IMR-90 (cell line): ENCODE measurements around the gene PTGES2. TPM values are rescaled to one million over a fixed set of nuclear protein-coding genes. Genes with fewer than 3 reads are reported as not detected.

Experiments used
- ATAC-seq: fragments of 200-7000 bp; cut with Tn5 transposase; 2 replicates; pipeline ENCODE4 v1.9.1; 2020; ENCODE audit warnings: low read depth, mild to moderate bottlenecking, moderate library complexity
- BruUV-seq: library from RNA; stranded (reverse); fragments of 400-500 nt; replicated peaks from 2 replicates; lab custom pipeline; 2021; lab: Mats Ljungman, UMichigan
- CTCF ChIA-PET: fragments of 300-600 bp; formaldehyde crosslinking; extraction: SDS; loops from one replicate; lab custom pipeline; 2021; ENCODE audit warnings: antibody characterized with exemption; lab: Yijun Ruan, JAX
- POLR2A ChIA-PET: fragments of 300-600 bp; sonication (Branson Sonifier 250); formaldehyde crosslinking; loops from one replicate; lab custom pipeline; 2022; ENCODE audit warnings: antibody characterized with exemption; ENCODE audit not compliant: unreplicated experiment; lab: Charles Lee
- DNase-seq: peaks from one replicate; pipeline ENCODE4 v3.0.0; 2013
- H2AFZ ChIP-seq: replicated peaks from 2 replicates; pipeline ENCODE3; 2013; ENCODE audit warnings: low read length, mild to moderate bottlenecking; ENCODE audit not compliant: poor library complexity
- H2AK5ac ChIP-seq: 2 replicates; pipeline ENCODE4 v1.6.1; 2013; ENCODE audit warnings: low read depth, low read length, inconsistent platforms
- H2AK9ac ChIP-seq: replicated peaks from 2 replicates; pipeline ENCODE3; 2013; ENCODE audit warnings: mild to moderate bottlenecking, low read depth, low read length, moderate library complexity; ENCODE audit not compliant: poor library complexity
- H2BK120ac ChIP-seq: 2 replicates; pipeline ENCODE4 v1.6.1; 2013; ENCODE audit warnings: low read depth, low read length, inconsistent platforms
- H2BK15ac ChIP-seq: 3 replicates; pipeline ENCODE4 v1.6.1; 2013; ENCODE audit warnings: low read depth, low read length, inconsistent platforms
- H2BK20ac ChIP-seq: 2 replicates; pipeline ENCODE4 v1.6.1; 2013; ENCODE audit warnings: low read depth, mild to moderate bottlenecking, inconsistent platforms, low read length, moderate library complexity
- H2BK5ac ChIP-seq: 2 replicates; pipeline ENCODE4 v1.6.1; 2013; ENCODE audit warnings: mild to moderate bottlenecking, low read depth, low read length, inconsistent platforms; ENCODE audit not compliant: poor library complexity, severe bottlenecking
- H3K14ac ChIP-seq: replicated peaks from 2 replicates; pipeline ENCODE4 v1.6.1; 2013; ENCODE audit warnings: low read depth, low read length, inconsistent platforms
- H3K18ac ChIP-seq: 2 replicates; pipeline ENCODE4 v1.6.1; 2013; ENCODE audit warnings: low read depth, low read length, control low read depth
- H3K23ac ChIP-seq: 2 replicates; pipeline ENCODE4 v1.6.1; 2013; ENCODE audit warnings: low read depth, low read length, inconsistent platforms
- H3K27ac ChIP-seq: 2 replicates; pipeline ENCODE4 v1.5.1; 2013; ENCODE audit warnings: mild to moderate bottlenecking, control low read depth, low read length; ENCODE audit not compliant: insufficient read depth
- H3K27me3 ChIP-seq: 2 replicates; pipeline ENCODE4 v1.6.1; 2013; ENCODE audit warnings: low read length; ENCODE audit not compliant: control insufficient read depth, insufficient read depth
- H3K36me3 ChIP-seq: 2 replicates; pipeline ENCODE4 v1.6.1; 2013; ENCODE audit warnings: low read length, mixed read lengths; ENCODE audit not compliant: control insufficient read depth, insufficient read depth
- H3K4ac ChIP-seq: 2 replicates; pipeline ENCODE4 v1.6.1; 2013; ENCODE audit warnings: low read depth, low read length, inconsistent platforms
- H3K4me1 ChIP-seq: 2 replicates; pipeline ENCODE4 v1.6.1; 2013; ENCODE audit warnings: low read length, mixed read lengths; ENCODE audit not compliant: control insufficient read depth, insufficient read depth
- H3K4me2 ChIP-seq: 2 replicates; pipeline ENCODE4 v1.6.1; 2013; ENCODE audit warnings: low read depth, mild to moderate bottlenecking, control low read depth, low read length, moderate library complexity
- H3K4me3 ChIP-seq: 2 replicates; pipeline ENCODE4 v1.5.1; 2013; ENCODE audit warnings: low read depth, mild to moderate bottlenecking, control low read depth, low read length, moderate library complexity; ENCODE audit not compliant: insufficient read depth
- H3K56ac ChIP-seq: 2 replicates; pipeline ENCODE4 v1.6.1; 2013; ENCODE audit warnings: low read length, inconsistent platforms; ENCODE audit not compliant: insufficient read depth; ENCODE audit errors: extremely low read depth
- H3K79me1 ChIP-seq, 2 experiments: 2 replicates each; pipeline ENCODE4 v1.6.1; 2013; ENCODE audit warnings: low read length in 2 of 2, inconsistent platforms in 1 of 2, low read depth in 1 of 2
- H3K9ac ChIP-seq: 2 replicates; pipeline ENCODE4 v1.6.1; 2013; ENCODE audit warnings: low read depth, low read length, control low read depth
- H3K9me1 ChIP-seq: 2 replicates; pipeline ENCODE4 v1.6.1; 2013; ENCODE audit warnings: low read length, inconsistent platforms; ENCODE audit not compliant: insufficient read depth
- H3K9me3 ChIP-seq: 2 replicates; pipeline ENCODE4 v1.6.1; 2013; ENCODE audit warnings: low read length; ENCODE audit not compliant: control insufficient read depth, insufficient read depth
- H4K20me1 ChIP-seq: 2 replicates; pipeline ENCODE4 v1.6.1; 2013; ENCODE audit warnings: low read length, inconsistent platforms; ENCODE audit not compliant: insufficient read depth
- H4K5ac ChIP-seq: 2 replicates; pipeline ENCODE4 v1.6.1; 2013; ENCODE audit warnings: mild to moderate bottlenecking, low read depth, low read length, control low read depth
- H4K8ac ChIP-seq, 2 experiments: 2 replicates each; pipeline ENCODE4 v1.6.1; 2013; ENCODE audit warnings: low read depth in 2 of 2, low read length in 2 of 2, control low read depth in 1 of 2, inconsistent platforms in 1 of 2
- H4K91ac ChIP-seq: 2 replicates; pipeline ENCODE4 v1.6.1; 2013; ENCODE audit warnings: low read depth, low read length, inconsistent platforms; ENCODE audit not compliant: insufficient read depth
- CEBPB ChIP-seq: IDR thresholded peaks from 2 replicates; pipeline ENCODE4 v1.6.1; 2012; ENCODE audit warnings: low read depth, low read length, improper control_type of control experiment
- MAZ ChIP-seq: IDR thresholded peaks from 2 replicates; pipeline ENCODE4 v1.6.1; 2012; ENCODE audit warnings: low read depth, mild to moderate bottlenecking, low read length, improper control_type of control experiment, moderate library complexity, borderline replicate concordance
- WGBS, 2 experiments: methylation state at CpG; one replicate each; pipeline versions ENCODE4 v1.1.5 to v1.1.7; 2013; ENCODE audit warnings: missing lambda C conversion rate in 2 of 2; ENCODE audit not compliant: insufficient read length in 1 of 2; ENCODE audit errors: extremely low coverage in 2 of 2; 5-methylcytosine and 5-hydroxymethylcytosine counted together
- dilution Hi-C: fragments of 300-500 bp; cut with HindIII; formaldehyde crosslinking; loops from one replicate; pipeline ENCODE4 v1.14.3; 2018; ENCODE audit warnings: low sequenced_read_pairs; ENCODE audit not compliant: unreplicated experiment
- in situ Hi-C: fragments of 300-500 bp; cut with MboI; formaldehyde crosslinking; loops from 3 replicates; pipeline ENCODE4 v1.14.3; 2019; ENCODE audit warnings: low sequenced_read_pairs, inconsistent platforms, mixed read lengths
- intact Hi-C: fragments of 100-400 bp; cut with micrococcal nuclease; formaldehyde crosslinking; loops from 2 replicates; pipeline ENCODE4 v1.10.0; 2022
- polyA plus RNA-seq, 3 experiments: library from polyadenylated mRNA; depleted of rRNA; stranded (reverse); fragments of >200 nt; gene quantifications; 2 replicates each; pipeline ENCODE4 v1.2.3, GENCODE V29; 2012; ENCODE audit warnings: low replicate concordance in 1 of 3
- total RNA-seq: library from RNA; depleted of rRNA; stranded (reverse); fragments of >200 nt; gene quantifications from 2 replicates; pipeline ENCODE4 v1.2.3, GENCODE V29; 2012

Gene PTGES2
- total and polyA plus RNA-seq, 2 of the 4 experiments (the other 2 are of a cell fraction): 100 to 107 TPM

DNA sequence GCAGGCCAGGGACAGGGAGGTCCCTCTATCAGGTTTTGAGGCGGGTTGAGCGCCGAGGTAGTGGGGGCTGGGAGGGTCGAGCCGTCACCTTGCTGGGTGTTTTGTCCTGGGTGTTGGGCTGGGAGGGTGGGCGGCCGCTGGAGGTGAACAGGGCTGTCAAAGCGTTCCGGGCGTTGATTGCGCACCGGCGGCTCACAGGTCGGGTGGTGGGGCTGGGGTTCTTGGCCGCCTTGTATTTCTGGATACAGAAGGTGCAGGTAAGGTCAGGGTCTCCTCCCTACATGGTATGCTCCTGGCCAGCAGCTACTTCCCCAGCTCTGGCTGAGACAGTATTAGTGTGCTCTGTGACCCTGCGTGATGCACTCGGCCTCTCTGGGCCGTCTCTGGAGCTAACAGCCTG, 38.6 kb upstream of the PTGES2 start:
- Histone ChIP-seq H3K79me1 (peaks cover 10 to 62% of the 10 kb centered on the region in 2 experiments), H3K14ac (no peak overlapping the region), H2BK5ac (no peak overlapping the region), H3K18ac (no peak overlapping the region), H3K56ac (no peak overlapping the region), H3K4me2 (no peak overlapping the region), H4K8ac (no peak overlapping the region), H4K5ac (no peak overlapping the region), H2BK20ac (no peak overlapping the region), H3K4ac (no peak overlapping the region), H2AFZ (no peak overlapping the region), H3K9me3 (no peaks in the 10 kb centered on the region), H2BK15ac (no peak overlapping the region), H2AK5ac (no peak overlapping the region), H3K36me3 (peaks cover 65% of the 10 kb centered on the region), H4K20me1 (peaks cover 9% of the 10 kb centered on the region), H2BK120ac (no peak overlapping the region), H3K9me1 (peaks cover 11% of the 10 kb centered on the region), H4K91ac (no peak overlapping the region), H3K9ac (no peak overlapping the region), H2AK9ac (no peak overlapping the region), H3K23ac (no peak overlapping the region), H3K4me1 (peaks cover 3% of the 10 kb centered on the region; the same call in 1 of the 2 replicates), H3K4me3 (no peak overlapping the region), H3K27me3 (no peaks in the 10 kb centered on the region), H3K27ac (no peak overlapping the region)
- ChIA-PET CTCF (no interaction called here), POLR2A (no interaction called here)
- TF ChIP-seq CEBPB: no peak
- no peak for TF ChIP-seq MAZ
- no CpG with 5 or more reads among the region's 18 CpGs for WGBS, 2 experiments
- dilution Hi-C loops: no loop called here
- no TSS peak for BruUV-seq
- no peak for DNase-seq
- intact Hi-C loops: no loop called here
- in situ Hi-C loops: no loop called here
- no peak for ATAC-seq
